ENCODE measurements around the gene TSHZ1. TPM values are rescaled to one million over a fixed set of nuclear protein-coding genes. Genes with fewer than 3 reads are reported as not detected.
A peak's percentile ranks its signal among the peaks of the same experiment; 100 is the strongest.

Gene TSHZ1
- total RNA-seq, 1 donor from 2014 or later: 17.0 TPM

DNA sequence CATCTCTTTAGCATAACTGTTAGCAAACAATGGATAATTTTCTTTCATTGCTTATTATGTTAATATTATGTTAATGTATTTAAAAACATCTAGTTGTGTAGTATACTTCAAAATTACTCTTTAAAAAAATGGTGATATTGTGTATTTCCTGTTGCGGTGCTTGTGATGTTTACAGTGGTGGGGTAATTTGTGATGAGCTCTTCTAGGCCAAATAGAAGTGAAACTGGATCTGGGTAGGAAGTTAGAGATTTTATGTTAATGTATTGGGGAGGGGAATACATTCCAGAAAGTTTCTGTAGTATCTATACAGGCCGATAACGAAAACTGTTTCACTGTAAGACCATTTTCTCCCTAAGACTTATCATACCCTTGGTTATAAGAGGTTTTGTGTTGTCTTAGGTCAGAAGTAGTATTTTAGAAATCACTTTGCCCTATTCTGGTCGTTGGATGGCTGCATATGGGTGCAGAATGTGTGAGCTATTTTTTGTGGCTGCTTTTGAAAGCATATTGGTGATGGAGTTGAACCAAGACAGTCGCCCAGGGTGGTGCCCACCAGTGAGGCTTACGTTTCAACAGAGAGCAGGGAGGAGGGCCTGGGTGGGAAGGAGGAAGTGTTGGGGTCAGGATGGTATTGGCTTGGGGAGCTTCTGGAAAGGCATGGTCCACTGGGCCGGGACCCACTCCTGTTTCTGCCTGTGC is 5.8 kb downstream of the TSHZ1 start:
- DNase-seq (no peak), ATAC-seq (peak in 1 of 2 donors; percentile 29)
- H3K4me3 ChIP-seq: no peak overlapping the region
- H3K27ac ChIP-seq: peak overlapping the region; percentile 24
- H3K4me1 ChIP-seq: peaks cover 58% of the 10 kb centered on the region
- H3K9me3 ChIP-seq: no peaks in the 10 kb centered on the region
- H3K27me3 ChIP-seq (ENCODE audit: low read depth): no peaks in the 10 kb centered on the region
- H3K36me3 ChIP-seq: no peaks in the 10 kb centered on the region
- TF ChIP-seq, protein P1, sequence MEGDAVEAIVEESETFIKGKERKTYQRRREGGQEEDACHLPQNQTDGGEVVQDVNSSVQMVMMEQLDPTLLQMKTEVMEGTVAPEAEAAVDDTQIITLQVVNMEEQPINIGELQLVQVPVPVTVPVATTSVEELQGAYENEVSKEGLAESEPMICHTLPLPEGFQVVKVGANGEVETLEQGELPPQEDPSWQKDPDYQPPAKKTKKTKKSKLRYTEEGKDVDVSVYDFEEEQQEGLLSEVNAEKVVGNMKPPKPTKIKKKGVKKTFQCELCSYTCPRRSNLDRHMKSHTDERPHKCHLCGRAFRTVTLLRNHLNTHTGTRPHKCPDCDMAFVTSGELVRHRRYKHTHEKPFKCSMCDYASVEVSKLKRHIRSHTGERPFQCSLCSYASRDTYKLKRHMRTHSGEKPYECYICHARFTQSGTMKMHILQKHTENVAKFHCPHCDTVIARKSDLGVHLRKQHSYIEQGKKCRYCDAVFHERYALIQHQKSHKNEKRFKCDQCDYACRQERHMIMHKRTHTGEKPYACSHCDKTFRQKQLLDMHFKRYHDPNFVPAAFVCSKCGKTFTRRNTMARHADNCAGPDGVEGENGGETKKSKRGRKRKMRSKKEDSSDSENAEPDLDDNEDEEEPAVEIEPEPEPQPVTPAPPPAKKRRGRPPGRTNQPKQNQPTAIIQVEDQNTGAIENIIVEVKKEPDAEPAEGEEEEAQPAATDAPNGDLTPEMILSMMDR (IDR thresholded peaks at IDR 0.05): no peak
- intact Hi-C loops (cut with DNase I): no loop called here

- Histone ChIP-seq H3K27ac (peak overlapping the region; percentile 24), H3K4me3 (no peak overlapping the region), H3K36me3 (no peaks in the 10 kb centered on the region), H3K4me1 (peaks cover 63% of the 10 kb centered on the region), H3K9me3 (no peaks in the 10 kb centered on the region), H3K27me3 (ENCODE audit: low read depth) (no peaks in the 10 kb centered on the region)
- ATAC-seq (no peak), DNase-seq (no peak)
- TF ChIP-seq, protein P1 (IDR thresholded peaks at IDR 0.05): no peak
- intact Hi-C loops (cut with DNase I): no loop called here
Measured at GRCh38 chr18:75216911-75217689, 6.5 kb downstream of the TSHZ1 start.

DNA sequence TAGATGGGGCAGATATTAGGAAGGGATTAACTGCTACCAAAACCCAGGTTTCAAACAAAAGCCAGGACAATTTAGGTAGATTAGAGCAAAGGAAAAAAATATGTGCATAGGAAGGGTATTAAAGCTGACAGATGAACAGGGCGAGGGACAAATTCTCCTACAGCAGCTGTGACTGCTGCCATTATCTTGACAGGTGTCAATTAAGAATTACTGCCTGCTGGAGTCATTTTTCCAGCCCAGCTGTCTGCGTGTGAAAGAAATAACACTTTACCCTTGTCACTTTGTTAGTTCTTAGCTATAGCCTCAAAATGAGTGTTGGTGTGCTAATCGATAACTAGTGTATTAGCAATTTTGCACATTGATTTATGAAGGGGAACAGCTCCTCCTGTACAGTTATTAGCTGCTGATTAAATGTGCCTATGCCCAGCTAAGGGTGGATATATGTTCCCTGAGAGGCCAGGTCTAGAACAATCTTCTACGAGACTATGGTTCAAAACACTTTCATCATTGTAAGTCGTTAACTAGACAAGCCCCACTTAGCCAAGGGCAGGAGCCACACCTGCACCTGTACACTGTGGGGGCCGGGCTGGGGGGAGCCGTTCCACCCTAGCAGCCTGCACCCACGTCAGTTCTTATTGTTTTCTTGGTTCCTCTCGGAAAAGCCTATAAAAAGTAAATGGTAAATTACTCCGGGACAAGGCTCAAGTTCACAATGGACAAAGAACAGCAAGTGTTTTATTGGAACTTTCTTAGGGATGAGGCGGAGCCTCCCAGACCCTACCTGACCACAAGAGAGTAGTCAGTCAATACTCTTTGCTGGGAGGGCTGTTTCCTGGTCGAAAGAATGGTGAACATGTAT is 7.7 kb downstream of the TSHZ1 start:
- intact Hi-C loops (cut with DNase I): no loop called here
- Histone ChIP-seq H3K4me3 (no peak overlapping the region), H3K4me1 (peaks cover 61% of the 10 kb centered on the region), H3K9me3 (no peaks in the 10 kb centered on the region), H3K36me3 (no peaks in the 10 kb centered on the region), H3K27me3 (ENCODE audit: low read depth) (no peaks in the 10 kb centered on the region), H3K27ac (no peak overlapping the region)
- DNase-seq (no peak), ATAC-seq (no peak)
- TF ChIP-seq, protein P1 (IDR thresholded peaks at IDR 0.05): no peak

DNA sequence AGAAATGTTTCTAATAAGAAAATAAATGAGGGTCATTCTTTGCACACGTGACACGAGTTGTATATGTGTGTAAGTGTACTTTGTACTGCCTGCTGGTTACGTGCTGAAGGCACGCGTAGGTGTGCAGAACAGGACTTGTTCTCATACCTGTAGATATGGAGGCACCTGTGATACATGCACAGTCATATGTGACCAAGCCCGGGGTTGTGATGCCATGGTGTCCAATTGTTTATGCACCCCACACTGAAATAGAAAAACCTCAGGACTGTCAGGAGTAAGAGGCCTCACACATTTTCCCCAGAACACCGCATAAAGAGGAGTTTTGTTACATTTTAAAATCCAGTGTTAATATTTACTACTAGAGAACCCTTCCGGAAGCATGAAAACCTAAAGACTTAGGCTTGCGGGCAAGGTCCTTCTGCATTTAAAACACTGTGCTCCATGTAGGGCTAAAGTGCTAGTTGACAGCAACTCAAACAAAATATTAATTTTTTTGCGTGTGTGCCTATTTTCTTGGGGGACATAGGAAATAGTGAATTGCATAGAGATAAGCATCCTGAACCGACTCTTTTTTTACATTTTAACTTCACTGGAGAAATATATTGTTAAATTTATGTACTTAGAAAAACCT is 9.3 kb downstream of the TSHZ1 start:
- H3K27me3 ChIP-seq (ENCODE audit: low read depth): no peaks in the 10 kb centered on the region
- intact Hi-C loops (cut with DNase I): no loop called here
- H3K4me1 ChIP-seq: peaks cover 50% of the 10 kb centered on the region
- H3K27ac ChIP-seq: no peak overlapping the region
- H3K36me3 ChIP-seq: no peaks in the 10 kb centered on the region
- DNase-seq: no peak
- no peaks in the 10 kb centered on the region for H3K9me3 ChIP-seq
- TF ChIP-seq, protein P1 (IDR thresholded peaks at IDR 0.05): no peak
- no peak overlapping the region for H3K4me3 ChIP-seq
- no peak for ATAC-seq
